GM11168 (cell line): ENCODE results near the gene SLC7A1.

Source experiments
- in situ Hi-C: fragments of 300-500 bp; cut with MboI; formaldehyde crosslinking; loops from one replicate; pipeline ENCODE4 v1.12.0; 2022; ENCODE audit warnings: low sequenced_read_pairs; ENCODE audit not compliant: unreplicated experiment

SLC7A1 gene

GRCh38 chr13:29476046-29476445, 119.4 kb downstream of the SLC7A1 start:
- in situ Hi-C loops, result no loop called here

- in situ Hi-C loops, result no loop called here
Measured at GRCh38 chr13:29474991-29475390, 120.5 kb downstream of the SLC7A1 start.

GRCh38 chr13:29473166-29473565, 122.3 kb downstream of the SLC7A1 start:
- in situ Hi-C loops, result no loop called here

- in situ Hi-C loops, result no loop called here
Measured at GRCh38 chr13:29472332-29472961, 123.0 kb downstream of the SLC7A1 start.

GRCh38 chr13:29471551-29471950, 123.9 kb downstream of the SLC7A1 start:
- in situ Hi-C loops, result no loop called here

GRCh38 chr13:29465741-29466293, 129.7 kb downstream of the SLC7A1 start:
- in situ Hi-C loops, result no loop called here

GRCh38 chr13:29464105-29464679, 131.3 kb downstream of the SLC7A1 start:
- in situ Hi-C loops, result no loop called here

GRCh38 chr13:29459813-29460355, 135.6 kb downstream of the SLC7A1 start:
- in situ Hi-C loops, result no loop called here
